K562 (cell line): ENCODE results near the gene ZNF277. TPM values are rescaled to one million over a fixed set of nuclear protein-coding genes. Genes with fewer than 3 reads are reported as not detected.
A peak's percentile ranks its signal among the peaks of the same experiment; 100 is the strongest.

Experiments used
- ATAC-seq: fragments of 200-7000 bp; cut with Tn5 transposase; 3 replicates; pipeline ENCODE4 v1.9.1; 2020; ENCODE audit warnings: moderate library complexity
- BruUV-seq: library from RNA; stranded (reverse); fragments of 400-500 nt; replicated peaks from 2 replicates; lab custom pipeline; 2021; lab: Mats Ljungman, UMichigan
- CTCF ChIA-PET: fragments of 300-600 bp; formaldehyde crosslinking; extraction: SDS; loops from one replicate; lab custom pipeline; 2021; ENCODE audit warnings: low intra/inter-chr PET ratio; lab: Yijun Ruan, JAX
- POLR2A ChIA-PET: fragments of 300-600, 350-650 bp; sonication (Branson Sonifier 250); formaldehyde crosslinking; extraction: SDS; loops from one replicate; lab custom pipeline; 2021; ENCODE audit warnings: antibody characterized with exemption, inconsistent platforms; lab: Yijun Ruan, JAX
- DNase-seq, 4 experiments: peaks; one replicate each; pipeline versions ENCODE4 v3.0.0 to v3.0.0-alpha.2; 2011 to 2018; ENCODE audit warnings: low spot score in 3 of 4, mixed read lengths in 3 of 4; ENCODE audit errors: extremely low read depth in 1 of 4
- FAIRE-seq: peaks from 2 replicates; lab custom pipeline; 2011; peaks lifted over from hg19 to GRCh38; lab: Jason Lieb, UNC
- H2AFZ ChIP-seq: 2 replicates; pipeline ENCODE4 v1.6.0; 2011; ENCODE audit warnings: low read depth, low read length, control low read depth, inconsistent platforms
- H3K27ac ChIP-seq: fragments of 200-600 bp; 3 replicates; pipeline ENCODE4 v1.8.0; 2011; ENCODE audit warnings: low read depth, mild to moderate bottlenecking, control low read depth, inconsistent platforms, low read length, moderate library complexity, mixed read lengths; ENCODE audit errors: extremely low read depth
- H3K27me3 ChIP-seq, 2 experiments: fragments of 300-600 bp in 1 of 2; 2 replicates in 1 of 2; 3 replicates in 1 of 2; pipeline versions ENCODE4 v1.6.0 to v1.8.0; 2011; ENCODE audit warnings: inconsistent platforms in 2 of 2, low read length in 2 of 2, mild to moderate bottlenecking in 1 of 2, mixed read lengths in 1 of 2, moderate library complexity in 1 of 2; ENCODE audit not compliant: control insufficient read depth in 2 of 2, insufficient read depth in 2 of 2
- H3K36me3 ChIP-seq: fragments of 300-600 bp; 3 replicates; pipeline ENCODE4 v1.8.0; 2011; ENCODE audit warnings: mild to moderate bottlenecking, low read length, inconsistent platforms; ENCODE audit not compliant: control insufficient read depth, insufficient read depth
- H3K4me1 ChIP-seq, 2 experiments: fragments of 200-600 bp in 1 of 2; replicated peaks in 1 of 2; 2 replicates in 1 of 2; 3 replicates in 1 of 2; pipeline versions ENCODE4 v1.5.1 to v1.8.0; 2011; ENCODE audit warnings: inconsistent platforms in 2 of 2, low read length in 2 of 2, mild to moderate bottlenecking in 1 of 2, mixed read lengths in 1 of 2, moderate library complexity in 1 of 2; ENCODE audit not compliant: control insufficient read depth in 2 of 2, insufficient read depth in 2 of 2
- H3K4me2 ChIP-seq: 2 replicates; pipeline ENCODE4 v1.6.1; 2011; ENCODE audit warnings: low read length, control low read depth, inconsistent platforms, mixed read lengths; ENCODE audit not compliant: insufficient read depth
- H3K4me3 ChIP-seq: fragments of 200-600 bp; sonication (generic), shearing (Covaris generic); 2 replicates; pipeline ENCODE4 v1.5.1; 2016; ENCODE audit warnings: control low read depth, inconsistent platforms
- H3K79me2 ChIP-seq: fragments of 200-600 bp; 3 replicates; pipeline ENCODE4 v1.8.0; 2011; ENCODE audit warnings: low read length, inconsistent platforms; ENCODE audit not compliant: control insufficient read depth, insufficient read depth
- H3K9ac ChIP-seq, 2 experiments: 2 replicates each; pipeline versions ENCODE4 v1.6.0 to v1.6.1; 2011; ENCODE audit warnings: low read depth in 2 of 2, low read length in 2 of 2, control low read depth in 1 of 2, inconsistent platforms in 1 of 2, mild to moderate bottlenecking in 1 of 2, mixed read lengths in 1 of 2; ENCODE audit not compliant: insufficient read depth in 1 of 2
- H3K9me1 ChIP-seq: one replicate; pipeline ENCODE4 v1.6.0; 2011; ENCODE audit warnings: inconsistent platforms, mild to moderate bottlenecking, low read length, moderate library complexity; ENCODE audit not compliant: control insufficient read depth, insufficient read depth
- H3K9me3 ChIP-seq: replicated peaks from 2 replicates; pipeline ENCODE4 v1.5.1; 2011; ENCODE audit warnings: low read depth, low read length, inconsistent platforms; ENCODE audit not compliant: control insufficient read depth, insufficient read depth
- H4K20me1 ChIP-seq: replicated peaks from 2 replicates; pipeline ENCODE4 v1.6.1; 2011; ENCODE audit warnings: low read length, inconsistent platforms, mixed read lengths; ENCODE audit not compliant: control insufficient read depth, insufficient read depth
- C11orf30 ChIP-seq: fragments of 450-650 bp; IDR thresholded peaks from 2 replicates; pipeline ENCODE4 v1.6.1; 2016; ENCODE audit warnings: low read depth, mild to moderate bottlenecking
- HSF4 ChIP-seq: fragments of 250-450 bp; sonication (Bioruptor Pico); IDR thresholded peaks from 2 replicates; pipeline ENCODE4 v2.1.2; 2022; ENCODE audit warnings: mild to moderate bottlenecking, moderate library complexity, borderline replicate concordance
- IFI16 ChIP-seq: fragments of 250-450 bp; sonication (Bioruptor Pico); IDR thresholded peaks from 2 replicates; pipeline ENCODE4 v2.1.2; 2022; ENCODE audit warnings: mild to moderate bottlenecking, inconsistent platforms
- MAFF ChIP-seq: IDR thresholded peaks from 2 replicates; pipeline ENCODE4 v1.6.1; 2012; ENCODE audit warnings: low read length, improper control_type of control experiment
- MAFG ChIP-seq: fragments of 450-650 bp; conservative IDR thresholded peaks from 2 replicates; pipeline ENCODE4 v1.6.1; 2016; ENCODE audit warnings: missing genetic modification characterization, missing compliant biosample characterization
- MAFK ChIP-seq: IDR thresholded peaks from 2 replicates; pipeline ENCODE4 v1.6.1; 2011; ENCODE audit warnings: low read length, improper control_type of control experiment
- MCM7 ChIP-seq, 2 experiments: fragments of 450-650 bp; IDR thresholded peaks; 2 replicates each; pipeline ENCODE4 v1.6.1; 2016 to 2018
- TCF15 ChIP-seq: fragments of 250-450 bp; sonication (Bioruptor Pico); IDR thresholded peaks from 2 replicates; pipeline ENCODE4 v1.8.0; 2022; ENCODE audit warnings: moderate library complexity, mild to moderate bottlenecking, inconsistent platforms
- ZBTB11 ChIP-seq, 3 experiments: fragments of 200-800 bp in 1 of 3; fragments of 250-450 bp in 1 of 3; fragments of 450-650 bp in 1 of 3; sonication (Bioruptor Pico) in 1 of 3; sonication (Bioruptor generic) in 1 of 3; formaldehyde crosslinking in 1 of 3; IDR thresholded peaks; 2 replicates each; pipeline versions ENCODE4 v1.6.1 to v1.8.0; 2016 to 2022; ENCODE audit warnings: mild to moderate bottlenecking in 2 of 3, missing genetic modification characterization in 2 of 3, missing compliant biosample characterization in 1 of 3, moderate library complexity in 1 of 3
- ZNF316 ChIP-seq: fragments of 450-650 bp; IDR thresholded peaks from 2 replicates; pipeline ENCODE4 v1.6.1; 2016
- in situ Hi-C: fragments of 300-500 bp; cut with MboI; formaldehyde crosslinking; loops from 4 replicates; pipeline ENCODE4 v1.15.0; 2018; ENCODE audit warnings: inconsistent platforms, mixed read lengths
- intact Hi-C: fragments of 100-400 bp; cut with micrococcal nuclease; formaldehyde crosslinking; loops from 2 replicates; pipeline ENCODE4 v1.14.2; 2022
- polyA plus RNA-seq, 8 experiments: library from polyadenylated mRNA; depleted of rRNA in 4 of 8; stranded (reverse) in 5 of 8; unstranded in 3 of 8; fragments of >200 nt; fragmentation: Nextera tagmentation in 2 of 8; fragmentation: Illumina TruSeq in 1 of 8; extraction: Ambion mirVana in 2 of 8; extraction: Trizol in 1 of 8; gene quantifications; 2 replicates each; pipeline versions ENCODE4 v1.2.1 to v1.2.3, GENCODE V29; 2011 to 2014; ENCODE audit warnings: inconsistent platforms in 1 of 8, missing spikeins in 1 of 8
- total RNA-seq, 7 experiments: library from RNA; depleted of rRNA in 6 of 7; stranded (reverse); fragments of >200 nt in 6 of 7; fragmentation: Illumina TruSeq in 2 of 7; extraction: Trizol in 2 of 7; gene quantifications; 2 replicates each; pipeline versions ENCODE4 v1.2.1 to v1.2.3, GENCODE V29; 2011 to 2021; ENCODE audit warnings: low replicate concordance in 1 of 7

The ZNF277 gene
- total and polyA plus RNA-seq, 9 of the 15 experiments (the other 6 are each of a cell fraction or from before 2014, with no cell fraction given) = 18.8 to 33.5 (median 27.7) TPM

GRCh38 chr7:112262855-112263487, 56.5 kb downstream of the ZNF277 start (continued):
- TF ChIP-seq ZBTB11 (CRISPR knock-in tag; IDR thresholded peaks at IDR 0.05) = no peak
- TF ChIP-seq, all 486 proteins: peak for 2

GRCh38 chr7:112263519-112263918, 57.0 kb downstream of the ZNF277 start:
- Histone ChIP-seq H3K9ac (no peak overlapping the region), H2AFZ (no peak overlapping the region), H3K4me3 (no peak overlapping the region), H3K27ac (no peak overlapping the region), H3K79me2 (no peaks in the 10 kb centered on the region), H3K9me1 (no peaks in the 10 kb centered on the region), H3K4me1 (no peaks in the 10 kb centered on the region; a peak in 1 of 5 replicates), H3K4me2 (no peak overlapping the region), H3K27me3 (no peaks in the 10 kb centered on the region), H4K20me1 (peaks cover 7% of the 10 kb centered on the region; the same call in 1 of the 2 replicates), H3K36me3 (no peaks in the 10 kb centered on the region), H3K9me3 (no peaks in the 10 kb centered on the region)
- ATAC-seq = no peak
- FAIRE-seq = no peak
- DNase-seq = no peak
- ChIA-PET CTCF (no interaction called here), POLR2A (no interaction called here)
- TF ChIP-seq ZNF316 (peak; percentile 89), MAFF (peak; percentile 80), MAFG (tag) (peak; percentile 77), C11orf30 (peak; percentile 77), IFI16 (CRISPR knock-in tag) (no peak), MAFK (peak; percentile 82), HSF4 (CRISPR knock-in tag) (no peak), MCM7 (IDR thresholded peaks at IDR 0.05) (no peak), TCF15 (CRISPR knock-in tag) (no peak)
- no TSS peak for BruUV-seq
- intact Hi-C loops = no loop called here
- in situ Hi-C loops = no loop called here
